ENCODE measurements around the gene PTOV1. TPM values are rescaled to one million over a fixed set of nuclear protein-coding genes. Genes with fewer than 3 reads are reported as not detected.
A peak's percentile ranks its signal among the peaks of the same experiment; 100 is the strongest.

PTOV1 gene
- total RNA-seq, 2 experiments from 2014 or later: 60.7 to 76.8 TPM

GRCh38 chr19:49869009-49869483 is 18.1 kb downstream of the PTOV1 start:
- DNase-seq: no peak
- Mint-ChIP-seq H3K27me3 (no peaks in the 10 kb centered on the region), H3K36me3 (ENCODE audit: low read depth) (peaks cover 25% of the 10 kb centered on the region), H3K27ac (no peak overlapping the region), H3K4me1 (peaks cover 44% of the 10 kb centered on the region), H3K9me3 (no peaks in the 10 kb centered on the region), H3K4me3 (no peak overlapping the region)
- ChIA-PET CTCF (interaction anchor here (0.6 to 1.3 kb wide), 3 partner anchors 12 to 27 kb away, joined by 3 read pairs; no protein-coding TSS in a partner anchor), POLR2A (no interaction called here)

GRCh38 chr19:49869484-49870308 is 18.7 kb downstream of the PTOV1 start:
- H3K36me3 Mint-ChIP-seq (ENCODE audit: low read depth): peaks cover 18% of the 10 kb centered on the region
- CTCF ChIA-PET: interaction anchor here (0.6 to 1.3 kb wide), 3 partner anchors 12 to 28 kb away, joined by 3 read pairs; no protein-coding TSS in a partner anchor
- H3K4me3 Mint-ChIP-seq: no peak overlapping the region
- H3K9me3 Mint-ChIP-seq: no peaks in the 10 kb centered on the region
- H3K27me3 Mint-ChIP-seq: no peaks in the 10 kb centered on the region
- peak overlapping the region; percentile 89 for H3K27ac Mint-ChIP-seq
- DNase-seq: peak; percentile 95
- POLR2A ChIA-PET: no interaction called here
- peaks cover 41% of the 10 kb centered on the region for H3K4me1 Mint-ChIP-seq

- H3K36me3 Mint-ChIP-seq (ENCODE audit: low read depth): peaks cover 12% of the 10 kb centered on the region
- CTCF ChIA-PET: no interaction called here
- H3K4me3 Mint-ChIP-seq: no peak overlapping the region
- no peaks in the 10 kb centered on the region for H3K9me3 Mint-ChIP-seq
- POLR2A ChIA-PET: no interaction called here
- H3K27ac Mint-ChIP-seq: peak overlapping the region; percentile 89
- DNase-seq: no peak
- H3K27me3 Mint-ChIP-seq: no peaks in the 10 kb centered on the region
- H3K4me1 Mint-ChIP-seq: peaks cover 42% of the 10 kb centered on the region
Observed at GRCh38 chr19:49870309-49870901, 19.4 kb downstream of the PTOV1 start.

GRCh38 chr19:49871349-49871985 is 20.5 kb downstream of the PTOV1 start:
- H3K27ac Mint-ChIP-seq: peak overlapping the region; percentile 54
- DNase-seq: no peak
- no peak overlapping the region for H3K4me3 Mint-ChIP-seq
- H3K36me3 Mint-ChIP-seq (ENCODE audit: low read depth): peaks cover 7% of the 10 kb centered on the region
- no peaks in the 10 kb centered on the region for H3K9me3 Mint-ChIP-seq
- H3K4me1 Mint-ChIP-seq: peaks cover 35% of the 10 kb centered on the region
- no peaks in the 10 kb centered on the region for H3K27me3 Mint-ChIP-seq
- ChIA-PET CTCF (interaction anchor here (0.9 kb wide), 1 partner anchor 19 kb away, joined by 3 read pairs; no protein-coding TSS in a partner anchor), POLR2A (no interaction called here)

GRCh38 chr19:49872245-49873128 is 21.5 kb downstream of the PTOV1 start:
- ChIA-PET POLR2A (no interaction called here), CTCF (interaction anchor here (0.5 kb wide), 1 partner anchor 318 kb away, joined by 5 read pairs; no protein-coding TSS in a partner anchor)
- DNase-seq: no peak

GRCh38 chr19:49873129-49873521 is 22.2 kb downstream of the PTOV1 start:
- ChIA-PET CTCF (interaction anchor here (0.5 kb wide), 1 partner anchor 318 kb away, joined by 5 read pairs; no protein-coding TSS in a partner anchor), POLR2A (no interaction called here)
- no peaks in the 10 kb centered on the region for H3K27me3 Mint-ChIP-seq

More at GRCh38 chr19:49872245-49873128, 21.5 kb downstream of the PTOV1 start:
- H3K27ac Mint-ChIP-seq: peak overlapping the region; percentile 68
- H3K36me3 Mint-ChIP-seq (ENCODE audit: low read depth): peaks cover 4% of the 10 kb centered on the region
- no peaks in the 10 kb centered on the region for H3K9me3 Mint-ChIP-seq
- H3K4me1 Mint-ChIP-seq: peaks cover 30% of the 10 kb centered on the region
- no peaks in the 10 kb centered on the region for H3K27me3 Mint-ChIP-seq
- no peak overlapping the region for H3K4me3 Mint-ChIP-seq

GRCh38 chr19:49873834-49874233 is 22.9 kb downstream of the PTOV1 start:
- ChIA-PET POLR2A (no interaction called here), CTCF (interaction anchor here (0.9 kb wide), 1 partner anchor 38 kb away, joined by 3 read pairs; no protein-coding TSS in a partner anchor)
- Mint-ChIP-seq H3K4me1 (peaks cover 39% of the 10 kb centered on the region), H3K9me3 (no peaks in the 10 kb centered on the region), H3K4me3 (no peak overlapping the region), H3K27ac (peak overlapping the region; percentile 47), H3K36me3 (ENCODE audit: low read depth) (peaks cover 3% of the 10 kb centered on the region), H3K27me3 (no peaks in the 10 kb centered on the region)
- no peak for DNase-seq

More at GRCh38 chr19:49873129-49873521, 22.2 kb downstream of the PTOV1 start:
- no peak overlapping the region for H3K27ac Mint-ChIP-seq
- peaks cover 34% of the 10 kb centered on the region for H3K4me1 Mint-ChIP-seq
- H3K36me3 Mint-ChIP-seq (ENCODE audit: low read depth): peaks cover 2% of the 10 kb centered on the region
- H3K4me3 Mint-ChIP-seq: no peak overlapping the region
- no peak for DNase-seq
- H3K9me3 Mint-ChIP-seq: no peaks in the 10 kb centered on the region

- H3K27ac Mint-ChIP-seq: no peak overlapping the region
- no peak for DNase-seq
- ChIA-PET POLR2A (no interaction called here), CTCF (interaction anchor here (0.9 kb wide), 1 partner anchor 37 kb away, joined by 3 read pairs; no protein-coding TSS in a partner anchor)
- H3K4me1 Mint-ChIP-seq: peaks cover 47% of the 10 kb centered on the region
- peaks cover 9% of the 10 kb centered on the region for H3K36me3 Mint-ChIP-seq (ENCODE audit: low read depth)
- no peaks in the 10 kb centered on the region for H3K27me3 Mint-ChIP-seq
- no peaks in the 10 kb centered on the region for H3K9me3 Mint-ChIP-seq
- peak overlapping the region; percentile 26 for H3K4me3 Mint-ChIP-seq
Observed at GRCh38 chr19:49874503-49875157, 23.7 kb downstream of the PTOV1 start.

GRCh38 chr19:49875177-49875576 is 24.2 kb downstream of the PTOV1 start:
- CTCF ChIA-PET: no interaction called here
- H3K36me3 Mint-ChIP-seq (ENCODE audit: low read depth): peaks cover 12% of the 10 kb centered on the region
- POLR2A ChIA-PET: no interaction called here

GRCh38 chr19:49875857-49876421 is 25.0 kb downstream of the PTOV1 start:
- Mint-ChIP-seq H3K4me1 (peaks cover 38% of the 10 kb centered on the region), H3K27me3 (no peaks in the 10 kb centered on the region), H3K9me3 (no peaks in the 10 kb centered on the region), H3K4me3 (no peak overlapping the region), H3K27ac (no peak overlapping the region), H3K36me3 (ENCODE audit: low read depth) (peaks cover 16% of the 10 kb centered on the region)
- DNase-seq: peak; percentile 70
- ChIA-PET POLR2A (no interaction called here), CTCF (interaction anchor here (1.3 to 2.3 kb wide), 2 partner anchors 15 to 52 kb away, joined by 5 to 11 read pairs; no protein-coding TSS in a partner anchor)

More at GRCh38 chr19:49875177-49875576, 24.2 kb downstream of the PTOV1 start:
- Mint-ChIP-seq H3K4me3 (no peak overlapping the region), H3K4me1 (peaks cover 45% of the 10 kb centered on the region), H3K27me3 (no peaks in the 10 kb centered on the region), H3K27ac (no peak overlapping the region), H3K9me3 (no peaks in the 10 kb centered on the region)
- no peak for DNase-seq

- Mint-ChIP-seq H3K9me3 (no peaks in the 10 kb centered on the region), H3K4me3 (no peak overlapping the region)
- CTCF ChIA-PET: interaction anchor here (1.3 to 2.3 kb wide), 2 partner anchors 14 to 51 kb away, joined by 5 to 11 read pairs; no protein-coding TSS in a partner anchor
Observed at GRCh38 chr19:49876422-49877019, 25.6 kb downstream of the PTOV1 start.

More at GRCh38 chr19:49876422-49877019, 25.6 kb downstream of the PTOV1 start:
- no peak overlapping the region for H3K27ac Mint-ChIP-seq
- POLR2A ChIA-PET: no interaction called here
- peaks cover 38% of the 10 kb centered on the region for H3K4me1 Mint-ChIP-seq
- peak; percentile 98 for DNase-seq
- peaks cover 17% of the 10 kb centered on the region for H3K36me3 Mint-ChIP-seq (ENCODE audit: low read depth)
- H3K27me3 Mint-ChIP-seq: no peaks in the 10 kb centered on the region

Data from activated CD4-positive, alpha-beta T cell treated with anti-CD3 and anti-CD28 coated beads, Interleukin-2, amount 10 ng/mL, durations not matched to agents 7 days and 5 days (primary cell).